ENCODE results near the gene ASS1. TPM values are rescaled to one million over a fixed set of nuclear protein-coding genes. Genes with fewer than 3 reads are reported as not detected.

The ASS1 gene
- total RNA-seq, 1 donor from 2014 or later: 117 TPM

GRCh38 chr9:130402645-130403440, 41.9 kb upstream of the ASS1 start:
- Histone ChIP-seq H3K27ac (ENCODE audit: low read depth, low read length) (no peak overlapping the region), H3K27me3 (ENCODE audit: insufficient read depth, low read length) (peaks cover 2% of the 10 kb centered on the region), H3K36me3 (ENCODE audit: insufficient read depth, low read length) (no peaks in the 10 kb centered on the region), H3K4me3 (ENCODE audit: insufficient read depth, low read depth, low read length) (no peak overlapping the region), H3K4me1 (ENCODE audit: insufficient read depth, low read length) (no peaks in the 10 kb centered on the region), H3K9me3 (ENCODE audit: insufficient read depth, low read depth, low read length) (no peaks in the 10 kb centered on the region), H4K20me1 (ENCODE audit: insufficient read depth, low read length) (no peaks in the 10 kb centered on the region), H2AFZ (ENCODE audit: low read depth, low read length) (no peak overlapping the region), H3K9ac (ENCODE audit: low read length) (no peak overlapping the region), H3K4me2 (ENCODE audit: low read length) (no peak overlapping the region), H3K79me2 (ENCODE audit: insufficient read depth, low read length) (no peaks in the 10 kb centered on the region)
- Mint-ChIP-seq H3K27ac (ENCODE audit: unreplicated experiment) (no peak overlapping the region), H3K36me3 (ENCODE audit: low read depth, unreplicated experiment) (peaks cover 2% of the 10 kb centered on the region), H3K27me3 (ENCODE audit: low read depth, unreplicated experiment) (peaks cover 43% of the 10 kb centered on the region), H3K4me1 (ENCODE audit: low read depth, unreplicated experiment) (no peaks in the 10 kb centered on the region), H3K4me3 (ENCODE audit: unreplicated experiment) (no peak overlapping the region), H3K9me3 (ENCODE audit: unreplicated experiment) (no peaks in the 10 kb centered on the region)
- no peak for DNase-seq (ENCODE audit: low read depth)
- TF ChIP-seq, protein P1, sequence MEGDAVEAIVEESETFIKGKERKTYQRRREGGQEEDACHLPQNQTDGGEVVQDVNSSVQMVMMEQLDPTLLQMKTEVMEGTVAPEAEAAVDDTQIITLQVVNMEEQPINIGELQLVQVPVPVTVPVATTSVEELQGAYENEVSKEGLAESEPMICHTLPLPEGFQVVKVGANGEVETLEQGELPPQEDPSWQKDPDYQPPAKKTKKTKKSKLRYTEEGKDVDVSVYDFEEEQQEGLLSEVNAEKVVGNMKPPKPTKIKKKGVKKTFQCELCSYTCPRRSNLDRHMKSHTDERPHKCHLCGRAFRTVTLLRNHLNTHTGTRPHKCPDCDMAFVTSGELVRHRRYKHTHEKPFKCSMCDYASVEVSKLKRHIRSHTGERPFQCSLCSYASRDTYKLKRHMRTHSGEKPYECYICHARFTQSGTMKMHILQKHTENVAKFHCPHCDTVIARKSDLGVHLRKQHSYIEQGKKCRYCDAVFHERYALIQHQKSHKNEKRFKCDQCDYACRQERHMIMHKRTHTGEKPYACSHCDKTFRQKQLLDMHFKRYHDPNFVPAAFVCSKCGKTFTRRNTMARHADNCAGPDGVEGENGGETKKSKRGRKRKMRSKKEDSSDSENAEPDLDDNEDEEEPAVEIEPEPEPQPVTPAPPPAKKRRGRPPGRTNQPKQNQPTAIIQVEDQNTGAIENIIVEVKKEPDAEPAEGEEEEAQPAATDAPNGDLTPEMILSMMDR (IDR thresholded peaks at IDR 0.05; ENCODE audit: insufficient read depth, low read depth, low read length): no peak
- TF ChIP-seq EZH2 (IDR thresholded peaks at IDR 0.05; ENCODE audit: insufficient read depth, low read length): no peak
- no peak for FAIRE-seq

GRCh38 chr9:130405657-130406257, 39.0 kb upstream of the ASS1 start:
- Mint-ChIP-seq H3K36me3 (ENCODE audit: low read depth, unreplicated experiment) (no peaks in the 10 kb centered on the region), H3K27ac (ENCODE audit: unreplicated experiment) (no peak overlapping the region), H3K9me3 (ENCODE audit: unreplicated experiment) (peaks cover 3% of the 10 kb centered on the region), H3K4me1 (ENCODE audit: low read depth, unreplicated experiment) (no peaks in the 10 kb centered on the region), H3K27me3 (ENCODE audit: low read depth, unreplicated experiment) (peaks cover 56% of the 10 kb centered on the region), H3K4me3 (ENCODE audit: unreplicated experiment) (no peak overlapping the region)
- Histone ChIP-seq H4K20me1 (ENCODE audit: insufficient read depth, low read length) (no peaks in the 10 kb centered on the region), H3K4me2 (ENCODE audit: low read length) (no peak overlapping the region), H3K4me1 (ENCODE audit: insufficient read depth, low read length) (no peaks in the 10 kb centered on the region), H3K4me3 (ENCODE audit: insufficient read depth, low read depth, low read length) (no peak overlapping the region), H3K79me2 (ENCODE audit: insufficient read depth, low read length) (no peaks in the 10 kb centered on the region), H3K9ac (ENCODE audit: low read length) (no peak overlapping the region), H3K27me3 (ENCODE audit: insufficient read depth, low read length) (peaks cover 2% of the 10 kb centered on the region), H3K27ac (ENCODE audit: low read depth, low read length) (no peak overlapping the region), H2AFZ (ENCODE audit: low read depth, low read length) (no peak overlapping the region), H3K9me3 (ENCODE audit: insufficient read depth, low read depth, low read length) (no peaks in the 10 kb centered on the region), H3K36me3 (ENCODE audit: insufficient read depth, low read length) (no peaks in the 10 kb centered on the region)
- DNase-seq (ENCODE audit: low read depth) (no peak), FAIRE-seq (no peak)
- no peak for TF ChIP-seq EZH2 (IDR thresholded peaks at IDR 0.05; ENCODE audit: insufficient read depth, low read length)
- TF ChIP-seq, protein P1 (IDR thresholded peaks at IDR 0.05; ENCODE audit: insufficient read depth, low read depth, low read length): no peak

Measured in astrocyte (in vitro differentiated cells and primary cell).